ENCODE data around the gene YWHAB.

YWHAB gene

GRCh38 chr20:44955270-44955669 is 69.8 kb downstream of the YWHAB start:
- no peak for DNase-seq (ENCODE audit: low read depth)

- no peak for DNase-seq (ENCODE audit: low read depth)
These were observed 70.9 kb downstream of the YWHAB start for GRCh38 chr20:44956410-44956809.

Data from fibroblast of gingiva (primary cell).